Cerebellar cortex (tissue), 1 donor: Measurements from ENCODE around the gene C1QC.
A peak's percentile ranks its signal among the peaks of the same experiment; 100 is the strongest.

Experiments
- DNase-seq: peaks from one replicate; pipeline ENCODE4 v3.0.0-alpha.2; 2015; ENCODE audit warnings: low spot score

Gene C1QC

DNA sequence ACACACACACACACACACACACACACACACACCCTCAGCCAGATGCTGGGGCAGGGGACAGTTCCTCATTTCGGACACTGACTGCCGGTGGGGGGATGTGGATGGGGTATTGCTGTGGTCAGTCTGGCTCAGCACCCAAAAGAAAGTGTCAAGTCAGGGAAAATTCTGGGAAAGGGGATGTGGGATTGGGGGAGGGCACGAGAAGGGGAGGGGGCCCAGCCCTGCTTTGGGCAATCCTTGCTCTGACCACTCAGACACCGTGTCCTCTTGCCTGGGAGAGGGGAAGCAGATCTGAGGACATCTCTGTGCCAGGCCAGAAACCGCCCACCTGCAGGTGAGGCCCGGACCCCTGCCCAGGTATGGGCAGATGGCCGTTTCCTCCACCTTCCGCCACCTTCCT, at the start of gene C1QC:
Gene C1QC, plus strand, starts transcription at position 253 of the 400 bp plus-strand sequence. CDS start 391 bp downstream, outside the sequence.
- DNase-seq = no peak

DNA sequence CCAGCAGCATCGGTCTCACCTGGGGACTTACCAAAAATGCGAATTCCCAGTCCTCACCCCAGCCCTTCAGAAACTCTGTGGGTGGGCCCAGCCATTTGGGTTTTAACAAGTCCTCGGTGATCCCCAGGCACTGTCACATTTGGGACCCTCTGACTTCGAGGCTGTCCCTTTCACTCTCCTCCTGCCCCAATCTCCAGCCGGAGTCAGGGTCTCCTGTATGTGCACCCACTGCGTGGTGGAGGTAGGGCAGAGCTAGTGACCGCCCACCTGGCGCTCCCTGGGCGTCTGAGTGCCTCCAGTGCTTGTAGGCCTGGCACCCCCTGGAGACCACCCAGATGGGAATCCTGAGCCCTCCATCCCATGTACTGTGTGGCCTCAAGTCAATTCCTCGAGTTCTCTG, 49.0 kb upstream of the C1QC start:
- DNase-seq = no peak

DNA sequence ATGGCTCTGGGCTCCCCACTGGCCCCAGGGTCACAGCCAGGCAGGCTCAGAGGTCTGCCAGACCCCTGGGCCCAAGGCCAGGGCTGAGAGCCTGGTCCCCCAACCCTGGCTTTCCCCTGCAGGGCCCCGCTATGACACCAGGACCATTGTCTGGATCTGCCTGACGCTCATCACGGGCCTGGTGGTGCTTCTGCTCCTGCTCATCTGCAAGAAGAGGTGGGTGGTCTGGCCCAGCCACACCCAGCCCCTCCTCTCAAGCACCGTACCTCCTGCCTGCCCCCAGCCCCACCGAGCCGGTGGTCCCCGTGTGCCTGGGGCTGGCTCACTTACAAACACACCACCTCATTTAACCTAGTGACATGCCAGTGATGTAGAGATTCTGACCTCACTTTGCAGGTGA, 48.3 kb upstream of the C1QC start:
- no peak for DNase-seq

DNA sequence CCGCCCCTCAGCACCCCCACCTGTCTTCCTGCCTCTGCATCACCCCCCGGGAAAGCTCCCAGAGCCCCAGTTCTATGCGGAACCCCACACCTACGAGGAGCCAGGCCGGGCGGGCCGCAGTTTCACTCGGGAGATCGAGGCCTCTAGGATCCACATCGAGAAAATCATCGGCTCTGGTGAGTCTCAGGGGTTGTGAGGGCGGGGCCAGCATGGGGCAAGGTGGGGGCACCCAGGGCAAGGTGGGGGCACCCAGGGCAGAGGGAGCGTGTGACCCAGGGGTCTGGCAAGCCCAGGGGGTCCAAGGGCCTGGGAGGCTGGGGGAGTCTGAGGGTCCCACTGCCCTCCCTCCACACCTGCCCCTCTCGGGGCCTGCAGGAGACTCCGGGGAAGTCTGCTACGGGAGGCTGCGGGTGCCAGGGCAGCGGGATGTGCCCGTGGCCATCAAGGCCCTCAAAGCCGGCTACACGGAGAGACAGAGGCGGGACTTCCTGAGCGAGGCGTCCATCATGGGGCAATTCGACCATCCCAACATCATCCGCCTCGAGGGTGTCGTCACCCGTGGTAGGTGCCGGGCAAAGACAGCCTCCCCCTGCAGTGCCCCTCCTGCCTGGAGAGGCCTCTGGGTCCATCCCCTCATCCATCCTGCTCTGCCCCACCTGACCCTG, 46.0 kb upstream of the C1QC start:
- no peak for DNase-seq

DNA sequence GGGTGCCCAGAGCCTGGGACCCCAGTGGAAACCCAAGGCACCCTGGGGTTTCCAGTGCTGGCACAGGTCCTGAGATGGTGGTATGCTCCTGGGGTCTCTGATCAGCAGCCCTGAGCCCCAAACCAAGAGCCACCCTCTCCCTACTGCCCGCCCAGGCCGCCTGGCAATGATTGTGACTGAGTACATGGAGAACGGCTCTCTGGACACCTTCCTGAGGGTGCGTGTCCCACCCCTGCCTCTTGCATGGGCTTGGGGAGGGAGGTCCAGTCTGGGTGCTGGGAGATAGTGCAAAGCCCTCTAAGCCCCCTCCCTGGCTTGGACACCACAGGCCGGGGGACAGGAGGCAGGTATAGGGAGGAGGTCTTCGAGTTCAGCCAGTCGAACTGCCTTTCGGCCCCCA, 45.4 kb upstream of the C1QC start:
- no peak for DNase-seq

DNA sequence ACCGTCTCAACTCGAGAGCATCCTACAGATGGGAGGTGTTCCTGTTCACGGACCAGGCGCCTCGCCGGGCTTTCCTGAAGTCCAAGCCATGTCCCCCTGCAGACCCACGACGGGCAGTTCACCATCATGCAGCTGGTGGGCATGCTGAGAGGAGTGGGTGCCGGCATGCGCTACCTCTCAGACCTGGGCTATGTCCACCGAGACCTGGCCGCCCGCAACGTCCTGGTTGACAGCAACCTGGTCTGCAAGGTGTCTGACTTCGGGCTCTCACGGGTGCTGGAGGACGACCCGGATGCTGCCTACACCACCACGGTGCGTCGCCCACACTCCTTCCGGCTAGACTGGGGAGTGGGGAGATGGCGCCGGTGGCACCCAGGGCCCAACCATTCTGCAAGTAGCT, 44.7 kb upstream of the C1QC start:
- no peak for DNase-seq

DNA sequence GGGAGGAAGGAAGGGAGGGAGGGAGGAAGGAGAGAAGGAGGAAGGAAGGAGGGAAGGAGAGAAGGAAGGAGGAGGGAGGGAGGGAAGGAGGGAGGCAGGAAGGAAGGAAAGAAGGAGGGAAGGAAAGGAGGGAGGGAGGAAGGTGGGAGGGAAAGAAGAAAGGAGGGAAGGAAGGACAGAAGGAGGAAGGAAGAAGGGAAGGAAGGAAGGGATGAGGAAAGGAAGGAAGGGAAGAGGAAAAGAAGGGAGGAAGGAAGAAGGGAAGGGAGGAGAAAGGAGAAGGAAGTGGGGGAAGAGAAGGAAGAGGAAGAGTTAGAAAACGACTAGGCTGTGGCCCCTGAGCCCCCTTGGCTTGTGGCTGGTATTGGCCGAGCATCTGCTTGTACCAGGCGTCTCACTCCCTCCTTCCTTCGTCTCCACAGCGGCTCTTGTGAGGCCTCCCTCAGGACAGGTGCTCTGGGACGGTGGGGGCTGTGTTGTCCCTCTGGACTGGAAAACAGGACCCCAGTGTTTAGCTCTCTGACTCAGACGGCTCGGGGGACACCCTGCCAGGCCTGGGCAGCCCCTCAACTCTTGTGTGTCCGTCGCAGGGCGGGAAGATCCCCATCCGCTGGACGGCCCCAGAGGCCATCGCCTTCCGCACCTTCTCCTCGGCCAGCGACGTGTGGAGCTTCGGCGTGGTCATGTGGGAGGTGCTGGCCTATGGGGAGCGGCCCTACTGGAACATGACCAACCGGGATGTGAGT, 43.2 kb upstream of the C1QC start:
- DNase-seq = peak; percentile 42

DNA sequence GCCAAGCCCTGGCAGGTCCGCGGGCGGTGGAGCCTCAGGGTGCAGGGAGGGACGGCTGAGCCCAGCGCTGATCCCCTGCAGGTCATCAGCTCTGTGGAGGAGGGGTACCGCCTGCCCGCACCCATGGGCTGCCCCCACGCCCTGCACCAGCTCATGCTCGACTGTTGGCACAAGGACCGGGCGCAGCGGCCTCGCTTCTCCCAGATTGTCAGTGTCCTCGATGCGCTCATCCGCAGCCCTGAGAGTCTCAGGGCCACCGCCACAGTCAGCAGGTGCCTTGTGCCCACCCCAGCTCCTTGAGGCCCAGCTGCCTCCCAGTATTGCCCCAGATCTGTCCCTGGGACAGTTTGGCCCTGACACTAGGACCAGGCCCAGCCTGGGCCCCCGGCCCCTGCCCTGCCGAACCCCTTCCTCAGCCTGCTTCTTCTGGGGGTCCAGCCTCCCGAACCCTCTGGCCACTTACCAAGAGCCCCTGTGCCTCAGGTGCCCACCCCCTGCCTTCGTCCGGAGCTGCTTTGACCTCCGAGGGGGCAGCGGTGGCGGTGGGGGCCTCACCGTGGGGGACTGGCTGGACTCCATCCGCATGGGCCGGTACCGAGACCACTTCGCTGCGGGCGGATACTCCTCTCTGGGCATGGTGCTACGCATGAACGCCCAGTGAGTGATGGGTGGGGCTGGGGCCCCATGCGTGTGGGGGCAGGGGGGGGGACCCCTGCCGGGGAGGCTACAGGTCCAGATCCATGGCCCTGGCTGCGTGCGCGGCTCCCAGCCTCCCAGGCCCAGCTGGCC, 42.4 kb upstream of the C1QC start:
- no peak for DNase-seq

DNA sequence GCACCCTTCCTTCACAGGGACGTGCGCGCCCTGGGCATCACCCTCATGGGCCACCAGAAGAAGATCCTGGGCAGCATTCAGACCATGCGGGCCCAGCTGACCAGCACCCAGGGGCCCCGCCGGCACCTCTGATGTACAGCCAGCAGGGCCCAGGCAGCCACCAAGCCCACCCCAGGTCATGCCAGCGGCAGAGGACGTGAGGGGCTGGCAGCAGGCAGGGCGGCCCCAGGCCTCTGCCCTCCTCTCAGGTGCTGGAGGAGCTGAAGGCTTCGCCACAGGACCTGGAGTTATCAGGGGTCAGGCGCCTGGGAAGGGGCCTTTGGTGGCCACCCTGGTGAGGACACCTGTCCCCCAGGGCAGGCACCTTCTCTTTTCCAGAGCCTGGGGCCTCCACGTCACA, 41.8 kb upstream of the C1QC start:
- no peak for DNase-seq

DNA sequence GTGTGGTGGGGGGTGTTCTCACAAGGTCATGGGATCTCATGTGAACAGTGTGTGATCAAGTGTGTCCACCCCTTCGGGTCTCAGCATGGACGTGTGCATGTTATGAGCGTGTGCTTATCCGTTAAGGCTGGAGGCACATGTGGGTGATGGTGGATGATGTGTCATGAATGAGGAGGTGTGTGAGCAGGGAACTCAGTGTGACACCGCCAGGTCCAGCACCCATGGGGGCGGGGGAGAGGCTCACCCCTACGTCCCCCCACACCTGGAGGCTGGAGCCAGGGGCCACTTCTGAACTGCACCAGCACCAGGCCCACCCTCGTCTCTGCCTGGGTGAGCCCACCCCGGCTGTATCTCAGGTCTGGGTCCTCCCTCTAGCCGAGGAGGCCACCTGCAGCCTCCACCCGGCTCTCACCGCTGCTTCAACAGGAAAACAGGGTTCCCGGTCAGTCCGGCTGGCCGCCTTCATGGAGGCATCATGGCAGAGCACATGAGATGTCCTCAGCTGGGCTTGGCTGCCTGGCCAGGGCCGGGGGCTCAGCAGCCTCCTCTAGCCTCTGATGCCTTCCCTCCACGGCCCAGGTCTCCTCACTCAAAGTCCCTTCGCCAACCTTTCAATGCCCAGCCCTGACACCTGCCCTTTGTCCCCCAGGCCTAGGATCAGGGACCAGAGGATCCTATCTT, 41.2 kb upstream of the C1QC start:
- DNase-seq = no peak

DNA sequence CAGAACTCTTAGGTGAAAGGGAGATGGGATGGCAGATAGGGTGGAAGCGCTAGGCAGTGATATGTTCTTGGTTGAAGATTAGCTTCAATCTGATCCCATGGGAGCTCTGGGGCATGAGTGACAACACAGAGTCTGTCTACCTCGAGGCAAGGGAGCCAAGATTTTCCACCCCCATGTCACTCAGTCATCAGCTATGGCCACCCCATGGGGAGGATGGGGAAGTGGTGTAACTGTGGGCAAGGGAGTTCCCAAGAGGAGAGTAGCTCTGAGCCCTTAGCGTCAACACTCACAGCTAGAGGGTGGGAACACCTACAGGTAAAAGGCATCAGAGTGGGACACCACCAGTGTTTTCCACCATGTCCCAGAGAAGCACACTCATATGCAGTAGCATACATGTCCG, 37.3 kb upstream of the C1QC start:
- DNase-seq = no peak

DNA sequence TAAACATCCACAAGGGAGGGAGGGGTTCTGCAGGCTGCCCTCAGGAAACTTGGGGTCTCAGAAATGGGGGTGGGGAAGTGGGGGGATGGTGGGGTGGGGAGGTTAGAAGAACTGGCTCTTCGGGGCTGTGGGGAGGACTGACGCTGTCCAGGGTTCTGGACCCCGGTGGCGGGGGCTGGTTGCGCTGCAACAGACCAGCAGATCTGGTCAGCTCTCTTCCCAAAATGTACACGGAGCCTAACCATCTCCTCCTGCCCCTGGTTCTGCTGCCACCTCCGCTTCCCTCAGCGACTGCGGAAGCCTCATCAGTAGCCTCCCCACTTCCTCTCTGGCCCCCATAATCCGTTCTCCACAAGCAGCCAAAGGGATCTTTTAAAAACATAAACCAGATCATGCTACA, 36.3 kb upstream of the C1QC start:
- DNase-seq = no peak

DNA sequence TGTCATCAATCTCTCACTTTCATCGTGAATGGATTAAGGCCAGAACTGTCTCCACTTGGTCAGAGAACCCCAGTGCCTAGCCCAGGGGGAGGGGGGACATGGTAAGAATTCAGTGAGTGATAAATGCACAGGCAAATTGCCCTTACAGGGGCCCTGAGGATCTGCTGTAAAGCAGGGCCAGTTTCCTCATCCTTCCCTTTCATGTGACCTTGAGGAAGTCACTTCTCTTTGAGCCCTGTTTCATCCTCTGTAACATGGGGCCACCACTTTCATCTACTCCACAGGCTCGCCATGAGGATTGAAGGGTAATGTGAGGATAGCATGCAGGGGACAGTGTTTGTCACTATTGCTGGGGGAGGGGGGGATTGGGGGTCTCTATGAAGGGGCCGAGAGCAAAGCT, 35.1 kb upstream of the C1QC start:
- no peak for DNase-seq

DNA sequence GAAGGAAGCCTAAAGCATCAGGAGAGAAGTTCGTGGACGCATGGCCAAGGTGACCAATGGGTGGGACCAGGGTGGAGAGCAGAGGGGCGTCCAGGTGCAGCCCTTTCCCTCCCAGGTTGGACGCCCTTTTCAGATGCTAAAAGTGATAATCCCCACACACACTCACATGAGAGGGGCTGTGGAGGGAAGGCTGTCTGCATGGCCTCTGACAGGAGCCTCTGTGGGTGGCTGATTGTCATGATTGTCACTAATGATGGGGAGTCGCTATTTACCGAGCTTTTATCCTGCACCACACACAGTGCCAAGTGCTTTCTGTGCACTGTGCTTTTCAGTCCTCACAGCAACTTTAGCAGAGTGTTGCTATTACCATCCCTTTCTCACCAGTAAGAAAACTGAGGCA, 34.1 kb upstream of the C1QC start:
- no peak for DNase-seq

DNA sequence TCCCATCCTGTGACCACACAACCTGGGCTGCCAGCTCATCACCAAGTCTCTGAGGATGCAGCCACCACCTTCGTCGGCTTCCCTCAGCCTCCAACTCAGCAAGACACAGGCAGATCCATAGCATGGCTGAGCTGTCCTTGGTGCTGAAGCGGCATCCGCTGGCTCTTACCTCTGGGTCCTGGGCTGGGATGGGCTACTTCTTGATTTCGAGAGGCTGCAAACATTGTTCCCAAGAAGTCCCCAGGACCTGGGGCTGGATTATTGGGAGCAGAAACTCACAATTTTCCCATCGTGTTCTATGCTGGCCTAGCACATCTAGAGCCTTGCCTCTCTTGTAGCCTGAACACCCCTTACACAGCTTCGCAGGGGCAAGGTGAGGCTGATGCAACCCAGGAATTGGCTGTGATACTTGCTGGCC, 31.9 kb upstream of the C1QC start:
- DNase-seq = no peak

DNA sequence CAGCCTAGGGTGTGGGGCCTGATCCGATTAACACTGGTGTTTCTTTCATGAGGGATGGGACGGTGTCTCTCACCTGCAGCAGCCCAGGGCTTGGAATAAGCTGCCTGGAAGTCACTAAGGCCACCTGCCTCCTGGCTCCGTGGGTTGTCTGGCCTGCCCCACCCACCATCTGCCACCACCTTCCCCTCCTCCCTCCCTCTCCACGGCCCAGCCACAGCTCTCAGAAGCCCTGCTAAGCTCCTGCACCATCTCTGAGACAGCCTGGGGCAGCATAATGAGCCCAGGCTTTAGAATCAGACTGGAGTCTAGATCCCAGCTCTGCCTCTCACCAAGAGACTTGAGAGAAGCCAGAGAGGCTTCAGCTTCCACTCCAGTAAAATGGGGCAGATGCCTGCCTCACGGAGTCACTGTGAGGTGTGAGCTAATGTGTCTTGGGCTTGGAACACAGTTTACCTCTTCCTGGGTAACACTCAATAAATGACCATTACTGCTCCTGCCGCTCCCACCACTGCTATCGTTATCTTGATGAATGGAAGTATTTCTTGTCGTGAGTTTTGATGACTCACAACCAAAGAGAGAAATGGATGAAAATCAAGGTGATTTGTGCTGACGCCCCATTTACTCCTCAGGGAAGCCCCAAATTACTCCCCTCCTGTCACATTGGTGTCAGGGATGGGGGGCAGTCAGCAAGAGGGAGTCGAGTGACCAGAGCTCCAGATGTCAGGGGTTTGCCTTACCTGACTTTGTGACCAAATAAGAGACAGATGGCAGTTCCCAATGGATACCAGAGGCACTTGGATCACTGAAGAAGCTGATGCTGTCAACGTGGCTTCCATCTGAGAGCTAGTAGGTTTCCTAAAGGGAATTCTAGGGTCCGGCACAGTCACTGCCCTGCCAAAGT, 30.5 kb upstream of the C1QC start:
- DNase-seq = peak; percentile 63

DNA sequence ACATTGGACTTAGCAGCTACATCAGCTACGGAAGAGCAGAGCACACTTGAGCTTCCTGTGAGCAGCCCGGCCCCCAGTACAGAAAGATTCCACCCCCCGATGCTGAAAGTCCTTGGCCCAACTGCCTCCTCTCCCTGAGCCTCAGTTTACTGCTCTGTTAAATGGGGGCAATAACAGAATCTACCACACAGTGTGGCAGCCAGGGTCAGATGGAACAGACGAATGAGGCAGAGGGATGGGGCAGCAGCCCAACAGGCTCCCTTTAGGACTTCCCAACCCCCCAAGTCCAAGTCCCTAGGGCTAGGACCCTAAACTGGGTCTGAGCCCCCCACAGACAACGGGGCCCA, 29.9 kb upstream of the C1QC start:
- no peak for DNase-seq

DNA sequence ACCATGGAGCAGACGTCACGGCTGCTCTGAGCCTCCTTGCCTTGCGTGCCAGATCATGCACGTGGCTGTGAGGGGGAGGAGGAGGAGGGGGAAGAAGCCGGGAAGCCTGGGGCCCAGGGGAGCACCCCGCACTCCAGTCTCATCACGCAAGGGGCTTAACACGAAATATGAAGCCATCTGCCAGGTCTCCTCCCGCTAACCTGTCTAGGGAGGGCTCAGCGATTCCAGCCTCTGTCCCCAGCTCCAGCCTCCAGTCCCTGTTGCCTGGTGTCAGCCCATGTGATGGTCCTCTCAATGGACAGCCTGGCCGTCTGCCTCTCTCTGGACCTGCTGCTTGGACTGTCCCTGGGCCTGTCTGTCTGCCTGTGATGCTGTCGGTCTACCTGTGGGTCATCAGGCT, 29.5 kb upstream of the C1QC start:
- DNase-seq = no peak

DNA sequence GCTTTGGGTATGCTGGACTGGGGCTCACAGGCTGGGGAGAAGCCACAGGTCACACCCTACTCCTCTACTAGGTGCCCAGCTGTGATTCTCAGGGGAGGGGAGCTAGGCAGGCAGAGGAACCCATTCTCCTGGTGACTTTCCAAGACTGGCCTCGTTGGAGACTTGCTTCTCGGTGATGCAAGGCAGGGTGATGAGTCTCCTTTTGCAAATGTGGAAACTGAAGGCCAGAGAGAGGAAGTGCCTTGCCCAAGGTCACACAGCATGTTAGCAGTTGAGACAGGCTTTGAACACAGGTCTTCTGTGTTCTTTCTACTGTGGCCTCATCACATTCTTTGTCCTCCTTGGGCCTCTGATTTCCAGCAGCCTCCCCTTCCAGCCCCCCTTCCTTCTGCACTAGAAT, 27.5 kb upstream of the C1QC start:
- DNase-seq = no peak

DNA sequence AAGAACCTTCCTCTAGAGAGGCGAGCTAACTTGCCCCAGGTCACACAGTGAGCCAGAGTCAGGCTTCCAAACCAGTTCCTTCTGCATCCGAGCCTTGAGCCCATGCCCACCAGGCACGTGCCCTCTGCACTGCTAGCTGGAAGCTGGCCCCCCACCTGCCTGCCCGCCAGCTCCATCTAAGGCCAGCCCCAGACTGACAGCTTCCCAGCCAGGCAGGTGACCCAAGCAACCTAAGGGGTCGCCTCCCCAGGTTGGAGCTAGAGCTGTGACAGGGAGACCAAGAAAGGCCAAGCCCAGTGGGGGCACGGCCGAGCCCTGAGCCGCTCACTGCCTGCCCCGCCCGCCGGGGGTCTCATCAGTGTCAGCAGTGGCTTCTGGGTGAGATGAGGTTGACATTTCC, 26.9 kb upstream of the C1QC start:
- no peak for DNase-seq

DNA sequence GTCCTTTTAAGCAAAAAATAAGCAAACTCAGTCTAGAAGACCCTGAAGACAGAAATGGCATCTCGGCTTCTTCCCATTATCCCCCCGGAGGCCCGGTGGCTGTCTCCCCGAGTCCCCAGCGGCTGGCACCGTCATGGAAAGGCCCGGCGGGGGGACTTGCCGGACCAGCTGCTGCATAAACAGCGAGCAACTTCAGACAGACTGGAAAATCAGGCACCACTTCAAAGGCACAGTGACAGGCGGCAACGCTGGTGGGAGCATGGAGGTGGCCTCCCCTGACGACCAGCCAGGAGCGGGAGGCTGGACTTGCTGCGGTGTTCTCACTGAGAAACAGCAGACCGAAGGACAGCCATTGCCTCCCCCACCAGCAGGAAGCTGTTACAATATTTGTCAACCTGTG, 25.4 kb upstream of the C1QC start:
- DNase-seq = no peak

DNA sequence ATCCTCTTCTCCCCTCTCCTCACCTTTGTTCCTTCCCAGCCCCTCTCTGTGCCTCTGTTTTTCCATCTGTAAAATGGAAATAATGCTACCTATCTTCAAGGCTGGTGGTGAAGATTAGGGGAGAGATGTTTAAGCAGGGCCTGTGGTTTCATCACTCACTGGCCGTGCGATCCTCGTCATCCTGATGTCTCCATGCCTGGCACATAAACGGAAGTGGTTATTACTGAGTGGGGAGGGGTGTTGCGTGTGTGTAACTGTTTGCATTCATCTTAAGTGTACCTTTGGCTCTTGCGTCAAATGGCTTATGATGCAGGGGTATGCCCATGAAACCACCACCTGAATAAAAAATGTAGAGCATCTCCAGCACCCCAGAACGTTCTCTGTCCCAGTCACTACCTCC, 24.2 kb upstream of the C1QC start:
- no peak for DNase-seq
